SK-N-SH (cell line): ENCODE results near the gene SNX2. TPM values are rescaled to one million over a fixed set of nuclear protein-coding genes. Genes with fewer than 3 reads are reported as not detected.

Experiments used
- CTCF ChIA-PET: fragments of 300-600, 350-600 bp; formaldehyde crosslinking; extraction: SDS; loops from one replicate; lab custom pipeline; 2021; lab: Yijun Ruan, JAX
- POLR2A ChIA-PET: fragments of 350-600 bp; sonication (Branson Sonifier 250); formaldehyde crosslinking; extraction: SDS; loops from one replicate; lab custom pipeline; 2020; ENCODE audit warnings: antibody characterized with exemption, inconsistent platforms; lab: Yijun Ruan, JAX
- DNase-seq: peaks from one replicate; pipeline ENCODE4 v3.0.0; 2012
- H2AFZ ChIP-seq: fragments of 200-600 bp; sonication (generic); 2 replicates; pipeline ENCODE4 v1.8.1; 2016; ENCODE audit warnings: antibody characterized with exemption, mild to moderate bottlenecking, low read depth
- H3F3A ChIP-seq: fragments of 200-600 bp; sonication (generic); replicated peaks from 2 replicates; pipeline ENCODE3; 2016; ENCODE audit warnings: antibody characterized with exemption, mild to moderate bottlenecking; ENCODE audit not compliant: insufficient read depth
- H3K27ac ChIP-seq, 2 experiments: fragments of 200-500 bp in 1 of 2; fragments of 200-600 bp in 1 of 2; sonication (Bioruptor generic) in 1 of 2; sonication (generic), shearing (Covaris generic) in 1 of 2; 2 replicates each; pipeline versions ENCODE4 v1.5.1 to v1.6.1; 2014 to 2016; ENCODE audit warnings: low read depth in 2 of 2, inconsistent platforms in 1 of 2, low read length in 1 of 2, mild to moderate bottlenecking in 1 of 2, mixed read lengths in 1 of 2
- H3K27me3 ChIP-seq: fragments of 200-600 bp; sonication (generic), shearing (Covaris generic); 2 replicates; pipeline ENCODE4 v1.6.1; 2016; ENCODE audit warnings: mixed run types; ENCODE audit not compliant: insufficient read depth
- H3K36me3 ChIP-seq, 2 experiments: fragments of 200-500 bp in 1 of 2; fragments of 200-600 bp in 1 of 2; sonication (Bioruptor generic) in 1 of 2; sonication (generic) in 1 of 2; replicated peaks in 1 of 2; 2 replicates each; pipeline versions ENCODE3 to v1.5.1; 2014 to 2016; ENCODE audit warnings: low read length in 1 of 2, mild to moderate bottlenecking in 1 of 2; ENCODE audit not compliant: insufficient read depth in 2 of 2, control insufficient read depth in 1 of 2
- H3K4me1 ChIP-seq, 2 experiments: fragments of 200-500 bp in 1 of 2; fragments of 200-600 bp in 1 of 2; sonication (Bioruptor generic) in 1 of 2; sonication (generic), shearing (Covaris generic) in 1 of 2; 2 replicates each; pipeline versions ENCODE4 v1.5.1 to v1.6.1; 2014 to 2016; ENCODE audit warnings: low read depth in 1 of 2, low read length in 1 of 2, mixed run types in 1 of 2; ENCODE audit not compliant: insufficient read depth in 2 of 2, control insufficient read depth in 1 of 2
- H3K4me2 ChIP-seq: fragments of 200-600 bp; sonication (generic), shearing (Covaris generic); 2 replicates; pipeline ENCODE4 v1.6.1; 2017; ENCODE audit warnings: mixed run types
- H3K4me3 ChIP-seq, 2 experiments: fragments of 200-500 bp in 1 of 2; fragments of 200-600 bp in 1 of 2; sonication (Bioruptor generic) in 1 of 2; sonication (generic), shearing (Covaris generic) in 1 of 2; 2 replicates each; pipeline versions ENCODE4 v1.5.1 to v1.8.1; 2014 to 2016; ENCODE audit warnings: low read depth in 2 of 2, inconsistent platforms in 1 of 2, low read length in 1 of 2, mild to moderate bottlenecking in 1 of 2, mixed read lengths in 1 of 2, moderate library complexity in 1 of 2
- H3K79me2 ChIP-seq: fragments of 200-600 bp; sonication (generic); 2 replicates; pipeline ENCODE4 v1.8.1; 2017; ENCODE audit warnings: mild to moderate bottlenecking; ENCODE audit not compliant: insufficient read depth
- H3K9ac ChIP-seq: fragments of 200-600 bp; sonication (generic); 2 replicates; pipeline ENCODE4 v1.6.1; 2017; ENCODE audit warnings: mixed run types
- H3K9me2 ChIP-seq: fragments of 200-600 bp; sonication (generic); 2 replicates; pipeline ENCODE4 v1.6.1; 2017; ENCODE audit warnings: mixed run types
- H3K9me3 ChIP-seq: fragments of 200-600 bp; sonication (generic); 2 replicates; pipeline ENCODE4 v1.6.1; 2017; ENCODE audit warnings: mixed run types, mild to moderate bottlenecking, moderate library complexity
- H4K20me1 ChIP-seq: fragments of 200-600 bp; sonication (generic); 2 replicates; pipeline ENCODE4 v1.6.1; 2017; ENCODE audit warnings: mild to moderate bottlenecking, mixed run types; ENCODE audit not compliant: insufficient read depth
- ELF1 ChIP-seq: IDR thresholded peaks from 2 replicates; pipeline ENCODE4 v1.4.0; 2012
- EZH2phosphoT487 ChIP-seq: fragments of 200-600 bp; sonication (generic); IDR thresholded peaks from 2 replicates; pipeline ENCODE4 v1.6.1; 2017; ENCODE audit warnings: low read depth, mixed run types, mild to moderate bottlenecking, antibody characterized with exemption, moderate library complexity, borderline replicate concordance
- GATA2 ChIP-seq: sonication (generic); formaldehyde crosslinking; IDR thresholded peaks from 2 replicates; pipeline ENCODE4 v1.5.0; 2020; ENCODE audit warnings: mild to moderate bottlenecking, missing genetic modification reagents
- IRF3 ChIP-seq: fragments of 150-350 bp; IDR thresholded peaks from 2 replicates; pipeline ENCODE4 v1.6.1; 2016; ENCODE audit warnings: mild to moderate bottlenecking, low read depth, low read length
- JUND ChIP-seq: IDR thresholded peaks from 2 replicates; pipeline ENCODE4 v1.4.0; 2012
- MAX ChIP-seq: IDR thresholded peaks from 2 replicates; pipeline ENCODE4 v1.4.0; 2012; ENCODE audit warnings: low read depth
- MEF2A ChIP-seq: IDR thresholded peaks from 2 replicates; pipeline ENCODE4 v1.4.0; 2012; ENCODE audit warnings: low read depth, borderline replicate concordance
- MXI1 ChIP-seq: IDR thresholded peaks from 2 replicates; pipeline ENCODE4 v1.6.1; 2012; ENCODE audit warnings: mild to moderate bottlenecking, low read depth, low read length, improper control_type of control experiment
- POLR2AphosphoS5 ChIP-seq: IDR thresholded peaks from 2 replicates; pipeline ENCODE4 v1.6.1; 2012; ENCODE audit warnings: low read depth, low read length
- RAD21 ChIP-seq: IDR thresholded peaks from 2 replicates; pipeline ENCODE4 v1.6.1; 2012; ENCODE audit warnings: mild to moderate bottlenecking, low read length
- RCOR1 ChIP-seq: fragments of 150-350 bp; IDR thresholded peaks from 2 replicates; pipeline ENCODE4 v1.6.1; 2017; ENCODE audit warnings: antibody characterized with exemption, low read length
- SMC3 ChIP-seq: IDR thresholded peaks from 2 replicates; pipeline ENCODE4 v1.6.1; 2012; ENCODE audit warnings: low read depth, low read length, improper control_type of control experiment
- TAF1 ChIP-seq: IDR thresholded peaks from 2 replicates; pipeline ENCODE4 v1.6.1; 2012; ENCODE audit warnings: low read depth, mild to moderate bottlenecking, low read length, moderate library complexity, borderline replicate concordance
- TEAD4 ChIP-seq: IDR thresholded peaks from 2 replicates; pipeline ENCODE4 v1.4.0; 2012; ENCODE audit warnings: mild to moderate bottlenecking, borderline replicate concordance; ENCODE audit not compliant: insufficient read depth
- USF1 ChIP-seq: IDR thresholded peaks from 2 replicates; pipeline ENCODE4 v1.4.0; 2012; ENCODE audit warnings: low read depth, borderline replicate concordance
- YY1 ChIP-seq: IDR thresholded peaks from 2 replicates; pipeline ENCODE4 v1.4.0; 2012; ENCODE audit warnings: low read depth, mild to moderate bottlenecking
- ZBTB33 ChIP-seq: IDR thresholded peaks from 2 replicates; pipeline ENCODE4 v1.4.0; 2012; ENCODE audit warnings: low read depth, borderline replicate concordance
- WGBS: methylation state at CpG from one replicate; pipeline ENCODE4 v1.1.6; 2017; ENCODE audit warnings: low lambda C conversion rate; 5-methylcytosine and 5-hydroxymethylcytosine counted together
- polyA plus RNA-seq, 3 experiments: library from polyadenylated mRNA; depleted of rRNA; stranded (reverse); fragments of >200 nt; gene quantifications; 2 replicates each; pipeline ENCODE4 v1.2.3, GENCODE V29; 2012

SNX2 gene
- polyA plus RNA-seq, 1 of the 3 experiments (the other 2 are of a cell fraction), result 17.4 TPM

- WGBS, result 83% methylated on average over 5 of the region's 5 CpGs
- Histone ChIP-seq H3K4me1 (no peaks in the 10 kb centered on the region; a peak in 1 of 4 replicates), H3K9me3 (no peaks in the 10 kb centered on the region; the same call in 1 of the 2 replicates), H3K27ac (no peak overlapping the region), H3K4me3 (no peak overlapping the region), H3K27me3 (no peaks in the 10 kb centered on the region), H3K4me2 (no peak overlapping the region), H3F3A (no peaks in the 10 kb centered on the region), H2AFZ (no peak overlapping the region), H3K9ac (no peak overlapping the region), H3K79me2 (peaks cover 50% of the 10 kb centered on the region), H3K36me3 (peaks cover 0 to 13% of the 10 kb centered on the region in 2 experiments), H3K9me2 (no peaks in the 10 kb centered on the region), H4K20me1 (no peaks in the 10 kb centered on the region)
- DNase-seq, result no peak
- CTCF ChIA-PET, result no interaction called here
- TF ChIP-seq EZH2phosphoT487 (no peak), ZBTB33 (no peak), MEF2A (no peak), MXI1 (no peak), TAF1 (no peak), MAX (no peak), POLR2AphosphoS5 (no peak), JUND (no peak), SMC3 (no peak), ELF1 (no peak), IRF3 (no peak), RCOR1 (no peak), USF1 (no peak), TEAD4 (no peak), GATA2 (no peak), RAD21 (no peak), YY1 (no peak)
- POLR2A ChIA-PET, result no interaction called here
Measured at GRCh38 chr5:122789461-122790171, 14.7 kb downstream of the SNX2 start.
